Stimulated activated CD4-positive, alpha-beta T cell treated with anti-CD3 and anti-CD28 coated beads, Interleukin-1b, Interleukin-23, amount 100 ng/mL, for 24 hours (primary cell): ENCODE results near the gene SFMBT2.

Experiments
- DNase-seq, 4 experiments: peaks; one replicate each; pipeline ENCODE4 v3.0.0-alpha.2; 2020; ENCODE audit warnings: low read depth in 4 of 4, low spot score in 1 of 4

The SFMBT2 gene

GRCh38 chr10:7370511-7370910, 40.3 kb downstream of the SFMBT2 start:
- no peak for DNase-seq

- no peak for DNase-seq
These were observed 45.6 kb downstream of the SFMBT2 start for GRCh38 chr10:7365027-7365745.

GRCh38 chr10:7364474-7364873, 46.4 kb downstream of the SFMBT2 start:
- DNase-seq = no peak

- DNase-seq = no peak
These were observed 47.1 kb downstream of the SFMBT2 start for GRCh38 chr10:7363700-7364099.

GRCh38 chr10:7362471-7362870, 48.4 kb downstream of the SFMBT2 start:
- DNase-seq = no peak

- no peak for DNase-seq
These were observed 49.5 kb downstream of the SFMBT2 start for GRCh38 chr10:7361316-7361715.

- DNase-seq = no peak
These were observed 50.9 kb downstream of the SFMBT2 start for GRCh38 chr10:7359954-7360353.

- no peak for DNase-seq
These were observed 51.5 kb downstream of the SFMBT2 start for GRCh38 chr10:7359356-7359755.

GRCh38 chr10:7357193-7357592, 53.6 kb downstream of the SFMBT2 start:
- no peak for DNase-seq

- DNase-seq = no peak
These were observed 56.3 kb downstream of the SFMBT2 start for GRCh38 chr10:7354330-7355047.

- no peak for DNase-seq
These were observed 58.9 kb downstream of the SFMBT2 start for GRCh38 chr10:7351894-7352293.

GRCh38 chr10:7350541-7351195, 60.2 kb downstream of the SFMBT2 start:
- no peak for DNase-seq

- DNase-seq = no peak
These were observed 65.1 kb downstream of the SFMBT2 start for GRCh38 chr10:7345717-7346116.

- no peak for DNase-seq
These were observed 67.8 kb downstream of the SFMBT2 start for GRCh38 chr10:7343040-7343439.

- DNase-seq = no peak
These were observed 70.5 kb downstream of the SFMBT2 start for GRCh38 chr10:7340179-7340874.

GRCh38 chr10:7339510-7339909, 71.3 kb downstream of the SFMBT2 start:
- no peak for DNase-seq

- no peak for DNase-seq
These were observed 72.4 kb downstream of the SFMBT2 start for GRCh38 chr10:7338469-7338868.

- no peak for DNase-seq
These were observed 73.2 kb downstream of the SFMBT2 start for GRCh38 chr10:7337431-7338171.

- no peak for DNase-seq
These were observed 74.9 kb downstream of the SFMBT2 start for GRCh38 chr10:7335977-7336376.

- DNase-seq = no peak
These were observed 76.2 kb downstream of the SFMBT2 start for GRCh38 chr10:7334642-7334964.
